Stomach (tissue), 9 donors: Measurements from ENCODE around the gene DNM3. TPM values are rescaled to one million over a fixed set of nuclear protein-coding genes. Genes with fewer than 3 reads are reported as not detected.
A peak's percentile ranks its signal among the peaks of the same experiment; 100 is the strongest.

Experiments used
- DNase-seq, 2 donors: peaks; one replicate each; pipeline versions ENCODE4 v3.0.0 to v3.0.0-alpha.2; 2013 to 2019
- H3K27ac ChIP-seq, 5 donors: fragments of 200-600 bp in 4 of 5; sonication (generic) in 4 of 5; one replicate each; pipeline ENCODE4 v1.5.1; 2013 to 2019; ENCODE audit warnings: mild to moderate bottlenecking in 1 of 5, moderate library complexity in 1 of 5
- H3K27me3 ChIP-seq, 3 donors: fragments of 200-600 bp; sonication (generic); one replicate each; pipeline ENCODE4 v1.5.1; 2017 to 2019; ENCODE audit warnings: mixed run types in 1 of 3
- H3K36me3 ChIP-seq, 4 donors: fragments of 200-600 bp; sonication (generic); 1 replicate in 3 of 4; 2 replicates in 1 of 4; pipeline ENCODE4 v1.5.1; 2016 to 2019
- H3K4me1 ChIP-seq, 4 donors: fragments of 200-600 bp; sonication (generic); one replicate each; pipeline ENCODE4 v1.5.1; 2016 to 2019
- H3K4me3 ChIP-seq, 4 donors: fragments of 200-600 bp; sonication (generic) in 3 of 4; one replicate each; pipeline ENCODE4 v1.5.1; 2016 to 2019; ENCODE audit warnings: mild to moderate bottlenecking in 1 of 4
- H3K9me3 ChIP-seq, 4 donors: fragments of 200-600 bp; sonication (generic); one replicate each; pipeline ENCODE4 v1.5.1; 2016 to 2019
- CTCF ChIP-seq, 7 experiments: fragments of 450-650 bp in 4 of 7; fragments of 200-600 bp in 3 of 7; sonication (generic) in 3 of 7; IDR thresholded peaks; one replicate each; pipeline ENCODE4 v1.5.1; 2016 to 2019; ENCODE audit warnings: antibody characterized with exemption in 7 of 7, control low read depth in 2 of 7, mild to moderate bottlenecking in 1 of 7
- EP300 ChIP-seq: sonication (generic); formaldehyde crosslinking; IDR thresholded peaks from one replicate; pipeline ENCODE4 v1.6.1; 2017; ENCODE audit warnings: antibody characterized with exemption
- POLR2A ChIP-seq, 4 donors: fragments of 450-650 bp; IDR thresholded peaks; one replicate each; pipeline ENCODE4 v1.6.1; 2016; ENCODE audit warnings: antibody characterized with exemption in 4 of 4, control low read depth in 2 of 4, mild to moderate bottlenecking in 1 of 4, moderate library complexity in 1 of 4
- POLR2AphosphoS5 ChIP-seq, 3 donors: sonication (generic); formaldehyde crosslinking; IDR thresholded peaks; one replicate each; pipeline ENCODE4 v1.6.1; 2016; ENCODE audit warnings: antibody characterized with exemption in 3 of 3
- WGBS, 5 donors: extraction: QIAGEN DNeasy Blood & Tissue Kit in 3 of 5; methylation state at CpG; one replicate each; pipeline versions ENCODE4 v1.1.5 to v1.1.7; 2013 to 2018; 5-methylcytosine and 5-hydroxymethylcytosine counted together
- intact Hi-C: fragments of 100-400 bp; cut with DNase I; formaldehyde crosslinking; loops from one replicate; pipeline ENCODE4 v1.15.1; 2023; ENCODE audit warnings: low total_unique reads
- polyA plus RNA-seq, 3 donors: library from polyadenylated mRNA; stranded (reverse); fragments of 200-250 nt; gene quantifications; one replicate each; pipeline ENCODE4 v1.2.3, GENCODE V29; 2013
- total RNA-seq, 5 donors: library from RNA; depleted of rRNA; stranded (reverse); fragments of >200 nt; gene quantifications; one replicate each; pipeline versions ENCODE4 v1.1.0 to v1.2.3, GENCODE V29; 2014 to 2016
- donor health status: healthy with polysubstance abuse.
- donor health status: Bipolar disorder and iron deficiency.
- donor health status: healthy.

Gene DNM3
- total and polyA plus RNA-seq, 8 donors: 0.58 to 13.8 (median 2.2) TPM

- no peaks in the 10 kb centered on the region for H3K27me3 ChIP-seq
- WGBS, 5 donors: 39 to 70% (median 46%) methylated on average over 3 of the region's 3 CpGs
- no peaks in the 10 kb centered on the region for H3K36me3 ChIP-seq
- peak overlapping the region in 2 of 5 donors; percentile 57 to 64 for H3K27ac ChIP-seq
- TF ChIP-seq POLR2A (IDR thresholded peaks at IDR 0.05): no peak
- TF ChIP-seq POLR2AphosphoS5 (IDR thresholded peaks at IDR 0.05): no peak
- TF ChIP-seq EP300: no peak
- H3K4me1 ChIP-seq: peaks cover 6 to 36% (median 11%) of the 10 kb centered on the region in 4 donors
- no peaks in the 10 kb centered on the region for H3K9me3 ChIP-seq
- H3K4me3 ChIP-seq: no peak overlapping the region
- DNase-seq: no peak
- intact Hi-C loops: no loop called here
Measured at GRCh38 chr1:172390301-172390682, 549.0 kb downstream of the DNM3 start.

- Histone ChIP-seq H3K27me3 (no peaks in the 10 kb centered on the region), H3K4me1 (peaks cover 6 to 36% (median 11%) of the 10 kb centered on the region in 4 donors), H3K4me3 (peak overlapping the region in 1 of 4 donors; percentile 7), H3K36me3 (no peaks in the 10 kb centered on the region), H3K9me3 (no peaks in the 10 kb centered on the region), H3K27ac (peak overlapping the region in 3 of 5 donors; percentile 15 to 64 (median 57))
- TF ChIP-seq POLR2A (IDR thresholded peaks at IDR 0.05) (no peak), POLR2AphosphoS5 (IDR thresholded peaks at IDR 0.05) (no peak), EP300 (no peak), CTCF (IDR thresholded peaks at IDR 0.05) (no peak)
- 57 to 78% (median 70%) methylated on average over 9 of the region's 9 CpGs for WGBS, 5 donors
- peak in 1 of 2 donors; percentile 46 for DNase-seq
- intact Hi-C loops: no loop called here
Measured at GRCh38 chr1:172390683-172391551, 549.6 kb downstream of the DNM3 start.

GRCh38 chr1:172391976-172392375, 550.7 kb downstream of the DNM3 start:
- intact Hi-C loops: no loop called here
- Histone ChIP-seq H3K27ac (peak overlapping the region in 1 of 5 donors; percentile 64), H3K4me3 (no peak overlapping the region), H3K9me3 (no peaks in the 10 kb centered on the region), H3K36me3 (no peaks in the 10 kb centered on the region), H3K27me3 (no peaks in the 10 kb centered on the region), H3K4me1 (peaks cover 6 to 37% (median 12%) of the 10 kb centered on the region in 4 donors)
- WGBS, 5 donors: 94 to 100% (median 94%) methylated on average over 1 of the region's 1 CpG
- DNase-seq: no peak
- TF ChIP-seq EP300 (no peak), POLR2AphosphoS5 (IDR thresholded peaks at IDR 0.05) (no peak), CTCF (IDR thresholded peaks at IDR 0.05) (no peak), POLR2A (IDR thresholded peaks at IDR 0.05) (no peak)

- Histone ChIP-seq H3K27me3 (no peaks in the 10 kb centered on the region), H3K4me1 (peaks cover 6 to 51% (median 18%) of the 10 kb centered on the region in 4 donors), H3K27ac (peak overlapping the region in 1 of 5 donors; percentile 74), H3K36me3 (no peaks in the 10 kb centered on the region), H3K9me3 (no peaks in the 10 kb centered on the region), H3K4me3 (no peak overlapping the region)
- DNase-seq: no peak
- WGBS, 5 donors: 87 to 91% (median 91%) methylated on average over 5 of the region's 5 CpGs
- TF ChIP-seq POLR2A (IDR thresholded peaks at IDR 0.05) (no peak), CTCF (IDR thresholded peaks at IDR 0.05) (no peak), POLR2AphosphoS5 (IDR thresholded peaks at IDR 0.05) (no peak), EP300 (no peak)
- intact Hi-C loops: no loop called here
Measured at GRCh38 chr1:172393354-172393753, 552.1 kb downstream of the DNM3 start.
